CD14-positive monocyte (primary cell): ENCODE measurements around the gene SLC26A1. TPM values are rescaled to one million over a fixed set of nuclear protein-coding genes. Genes with fewer than 3 reads are reported as not detected.

Experiments used
- DNase-seq, 3 donors: peaks; one replicate each; pipeline ENCODE4 v3.0.0-alpha.2; 2011 to 2022
- H2AFZ ChIP-seq: 2 replicates; pipeline ENCODE4 v1.6.0; 2012; ENCODE audit warnings: mild to moderate bottlenecking, low read depth, low read length, inconsistent platforms; ENCODE audit not compliant: insufficient read depth, poor library complexity, severe bottlenecking
- H3K27ac ChIP-seq, 2 donors: 1 replicate in 1 of 2; 2 replicates in 1 of 2; pipeline ENCODE4 v1.5.1; 2012 to 2013; ENCODE audit warnings: low read length in 2 of 2, control low read depth in 1 of 2, inconsistent platforms in 1 of 2, low read depth in 1 of 2, mild to moderate bottlenecking in 1 of 2
- H3K27me3 ChIP-seq, 2 donors: one replicate each; pipeline versions ENCODE4 v1.6.0 to v1.6.1; 2011 to 2013; ENCODE audit warnings: low read length in 2 of 2; ENCODE audit not compliant: control insufficient read depth in 2 of 2, insufficient read depth in 2 of 2
- H3K36me3 ChIP-seq, 2 donors: replicated peaks in 1 of 2; 1 replicate in 1 of 2; 2 replicates in 1 of 2; pipeline versions ENCODE4 v1.5.1 to v1.6.1; 2012 to 2013; ENCODE audit warnings: low read length in 2 of 2, control low read depth in 1 of 2, inconsistent platforms in 1 of 2, mild to moderate bottlenecking in 1 of 2; ENCODE audit not compliant: insufficient read depth in 2 of 2, control insufficient read depth in 1 of 2
- H3K4me1 ChIP-seq, 2 donors: 1 replicate in 1 of 2; 2 replicates in 1 of 2; pipeline versions ENCODE4 v1.5.1 to v1.6.1; 2012 to 2013; ENCODE audit warnings: low read length in 2 of 2, control low read depth in 1 of 2, inconsistent platforms in 1 of 2, mild to moderate bottlenecking in 1 of 2, moderate library complexity in 1 of 2; ENCODE audit not compliant: insufficient read depth in 2 of 2, control insufficient read depth in 1 of 2
- H3K4me2 ChIP-seq: replicated peaks from 2 replicates; pipeline ENCODE3; 2012; ENCODE audit warnings: low read length, moderate library complexity, mild to moderate bottlenecking; ENCODE audit not compliant: poor library complexity, severe bottlenecking; ENCODE audit errors: extremely low read depth
- H3K4me3 ChIP-seq, 3 experiments: fragments of 200-600 bp in 1 of 3; sonication (generic) in 1 of 3; replicated peaks in 1 of 3; 1 replicate in 2 of 3; 2 replicates in 1 of 3; pipeline ENCODE4 v1.5.1; 2011 to 2013; ENCODE audit warnings: low read length in 3 of 3, mild to moderate bottlenecking in 3 of 3, control low read depth in 2 of 3, low read depth in 2 of 3, inconsistent platforms in 1 of 3, moderate library complexity in 1 of 3
- H3K79me2 ChIP-seq: 2 replicates; pipeline ENCODE4 v1.6.0; 2012; ENCODE audit warnings: mild to moderate bottlenecking, control low read depth, inconsistent platforms, low read length, moderate library complexity; ENCODE audit not compliant: insufficient read depth
- H3K9ac ChIP-seq: 2 replicates; pipeline ENCODE4 v1.6.0; 2017; ENCODE audit warnings: low read length, mild to moderate bottlenecking; ENCODE audit not compliant: insufficient read depth, poor library complexity, severe bottlenecking
- H3K9me3 ChIP-seq, 2 donors: replicated peaks in 1 of 2; 1 replicate in 1 of 2; 2 replicates in 1 of 2; pipeline versions ENCODE4 v1.5.1 to v1.6.1; 2012 to 2013; ENCODE audit warnings: low read length in 2 of 2, control low read depth in 1 of 2; ENCODE audit not compliant: control insufficient read depth in 1 of 2, insufficient read depth in 1 of 2
- H4K20me1 ChIP-seq: 2 replicates; pipeline ENCODE4 v1.6.0; 2012; ENCODE audit warnings: mild to moderate bottlenecking, low read length, control low read depth, moderate library complexity; ENCODE audit not compliant: insufficient read depth
- H3K27ac Mint-ChIP-seq, 7 donors: one replicate each; pipeline ENCODE4 v1.8.0; 2020; ENCODE audit warnings: mild to moderate bottlenecking in 7 of 7, mixed read lengths in 7 of 7, moderate library complexity in 6 of 7, inconsistent platforms in 2 of 7
- H3K27me3 Mint-ChIP-seq, 3 donors: one replicate each; pipeline ENCODE4 v1.8.0; 2021 to 2022; ENCODE audit warnings: low read depth in 3 of 3, mild to moderate bottlenecking in 3 of 3, mixed read lengths in 3 of 3, moderate library complexity in 3 of 3, inconsistent platforms in 1 of 3
- H3K36me3 Mint-ChIP-seq, 2 donors: one replicate each; pipeline ENCODE4 v1.8.0; 2020; ENCODE audit warnings: mixed read lengths in 2 of 2, inconsistent platforms in 1 of 2, mild to moderate bottlenecking in 1 of 2
- H3K4me1 Mint-ChIP-seq: one replicate; pipeline ENCODE4 v1.8.0; 2020; ENCODE audit warnings: mild to moderate bottlenecking, mixed read lengths
- H3K4me3 Mint-ChIP-seq, 2 donors: one replicate each; pipeline ENCODE4 v1.8.0; 2020; ENCODE audit warnings: mild to moderate bottlenecking in 2 of 2, mixed read lengths in 2 of 2, moderate library complexity in 1 of 2
- H3K9me3 Mint-ChIP-seq, 7 donors: one replicate each; pipeline ENCODE4 v1.8.0; 2020 to 2022; ENCODE audit warnings: mixed read lengths in 7 of 7, mild to moderate bottlenecking in 6 of 7, moderate library complexity in 6 of 7, inconsistent platforms in 2 of 7
- CTCF ChIP-seq: fragments of 200-600 bp; IDR thresholded peaks from one replicate; pipeline ENCODE4 v1.8.0; 2022; ENCODE audit warnings: antibody characterized with exemption, mild to moderate bottlenecking
- WGBS: methylation state at CpG from one replicate; pipeline ENCODE4 v1.1.5; 2013; ENCODE audit warnings: missing lambda C conversion rate; ENCODE audit not compliant: insufficient coverage; 5-methylcytosine and 5-hydroxymethylcytosine counted together
- intact Hi-C, 2 donors: fragments of 100-400 bp; cut with micrococcal nuclease; formaldehyde crosslinking; loops; one replicate each; pipeline versions ENCODE4 v1.15.0 to v1.15.1; 2023
- polyA plus RNA-seq, 3 donors: library from polyadenylated mRNA; depleted of rRNA in 1 of 3; unstranded in 2 of 3; stranded (reverse) in 1 of 3; fragments of 300-500 nt in 2 of 3; fragments of >200 nt in 1 of 3; fragmentation: Illumina TruSeq in 2 of 3; gene quantifications; 1 replicate in 2 of 3; 2 replicates in 1 of 3; pipeline ENCODE4 v1.2.3, GENCODE V29; 2012 to 2021

Gene SLC26A1
- polyA plus RNA-seq, 3 donors, result 0.16 to 0.37 (median 0.18) TPM

- H2AFZ ChIP-seq, result no peak overlapping the region
- H3K4me2 ChIP-seq, result no peak overlapping the region
- H3K9ac ChIP-seq, result no peak overlapping the region
- intact Hi-C loops, result no loop called here
- peaks cover 24% of the 10 kb centered on the region for H4K20me1 ChIP-seq
- peaks cover 0 to 5% (median 0%) of the 10 kb centered on the region in 7 donors for H3K9me3 Mint-ChIP-seq
- H3K79me2 ChIP-seq, result no peaks in the 10 kb centered on the region
- peak overlapping the region in 1 of 7 donors; percentile 18 for H3K27ac Mint-ChIP-seq
- no peak overlapping the region for H3K27ac ChIP-seq
- H3K36me3 ChIP-seq, result peaks cover 13 to 14% of the 10 kb centered on the region in 2 donors
- peaks cover 0 to 2% of the 10 kb centered on the region in 2 donors for H3K9me3 ChIP-seq
- H3K36me3 Mint-ChIP-seq, result peaks cover 7 to 20% of the 10 kb centered on the region in 2 donors
- WGBS, result 95% methylated on average over 49 of the region's 50 CpGs
- H3K4me3 ChIP-seq, result no peak overlapping the region
- DNase-seq, result no peak
- peaks cover 11 to 15% of the 10 kb centered on the region in 2 donors for H3K4me1 ChIP-seq
- peaks cover 13 to 17% (median 16%) of the 10 kb centered on the region in 3 donors for H3K27me3 Mint-ChIP-seq
- no peak overlapping the region for H3K4me3 Mint-ChIP-seq
- peaks cover 7% of the 10 kb centered on the region for H3K4me1 Mint-ChIP-seq
- peaks cover 4 to 13% of the 10 kb centered on the region in 2 donors for H3K27me3 ChIP-seq
- TF ChIP-seq CTCF, result no peak
Observed at GRCh38 chr4:991451-992296, 1.5 kb downstream of the SLC26A1 start.

- Mint-ChIP-seq H3K9me3 (no peaks in the 10 kb centered on the region), H3K4me3 (no peak overlapping the region), H3K4me1 (peaks cover 14% of the 10 kb centered on the region), H3K27me3 (peaks cover 5 to 9% (median 7%) of the 10 kb centered on the region in 3 donors), H3K36me3 (peaks cover 7 to 20% of the 10 kb centered on the region in 2 donors), H3K27ac (no peak overlapping the region)
- H3K27me3 ChIP-seq, result peaks cover 0 to 5% of the 10 kb centered on the region in 2 donors
- no peaks in the 10 kb centered on the region for H3K79me2 ChIP-seq
- intact Hi-C loops, result no loop called here
- H3K4me3 ChIP-seq, result no peak overlapping the region
- peaks cover 22% of the 10 kb centered on the region for H4K20me1 ChIP-seq
- peaks cover 13 to 14% of the 10 kb centered on the region in 2 donors for H3K36me3 ChIP-seq
- no peak overlapping the region for H2AFZ ChIP-seq
- no peak overlapping the region for H3K4me2 ChIP-seq
- no peaks in the 10 kb centered on the region for H3K9me3 ChIP-seq
- no peak for TF ChIP-seq CTCF
- no peak overlapping the region for H3K9ac ChIP-seq
- H3K27ac ChIP-seq, result no peak overlapping the region
- DNase-seq, result no peak
- 94% methylated on average over 21 of the region's 26 CpGs for WGBS
- peaks cover 19 to 23% of the 10 kb centered on the region in 2 donors for H3K4me1 ChIP-seq
Observed at GRCh38 chr4:990746-991367, 2.3 kb downstream of the SLC26A1 start.
